Measurements from ENCODE around the gene FANCE.

The FANCE gene

DNA sequence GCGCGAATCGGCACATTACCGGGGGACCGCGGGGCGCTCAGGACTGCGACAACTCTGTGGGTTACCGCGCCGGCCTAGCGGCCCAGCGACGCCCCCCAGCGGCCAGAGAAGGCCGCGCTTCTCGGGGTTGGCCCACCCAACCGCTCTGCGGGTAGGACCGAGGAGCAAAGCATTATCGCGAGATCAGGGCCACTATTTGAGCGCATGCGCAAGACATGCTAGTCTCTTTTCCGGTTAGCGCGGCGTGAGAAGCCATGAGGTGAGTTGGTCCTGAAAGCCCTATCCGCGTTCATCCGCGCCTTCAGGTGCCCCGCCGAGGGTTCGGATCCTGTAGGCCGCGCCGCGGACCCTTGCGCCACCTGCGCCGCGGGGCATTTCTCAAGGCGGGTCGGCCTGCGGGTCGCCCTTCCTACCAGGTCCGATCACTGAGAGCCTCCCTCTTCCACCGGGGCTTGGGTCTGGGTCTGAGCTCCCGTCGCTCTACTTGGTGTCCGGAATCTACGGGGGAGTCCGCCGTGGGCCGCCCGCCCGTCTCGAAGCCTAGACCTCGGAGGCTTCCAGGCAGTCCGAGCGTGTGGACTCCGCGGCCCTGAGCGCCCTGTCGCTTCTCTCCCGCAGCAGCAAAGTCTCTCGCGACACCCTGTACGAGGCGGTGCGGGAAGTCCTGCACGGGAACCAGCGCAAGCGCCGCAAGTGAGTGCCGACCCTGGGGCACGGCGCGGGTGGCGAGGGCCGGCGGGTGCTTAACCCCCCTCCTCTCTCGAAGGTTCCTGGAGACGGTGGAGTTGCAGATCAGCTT, 16.2 kb downstream of the FANCE start, which contains the start of gene RPL10A:
Gene RPL10A (plus strand): TSS at position 221 of the 799 bp plus-strand sequence. CDS start 34 bp downstream, at position 255.
- peak; percentile 89 for DNase-seq (ENCODE audit: low spot score)

DNA sequence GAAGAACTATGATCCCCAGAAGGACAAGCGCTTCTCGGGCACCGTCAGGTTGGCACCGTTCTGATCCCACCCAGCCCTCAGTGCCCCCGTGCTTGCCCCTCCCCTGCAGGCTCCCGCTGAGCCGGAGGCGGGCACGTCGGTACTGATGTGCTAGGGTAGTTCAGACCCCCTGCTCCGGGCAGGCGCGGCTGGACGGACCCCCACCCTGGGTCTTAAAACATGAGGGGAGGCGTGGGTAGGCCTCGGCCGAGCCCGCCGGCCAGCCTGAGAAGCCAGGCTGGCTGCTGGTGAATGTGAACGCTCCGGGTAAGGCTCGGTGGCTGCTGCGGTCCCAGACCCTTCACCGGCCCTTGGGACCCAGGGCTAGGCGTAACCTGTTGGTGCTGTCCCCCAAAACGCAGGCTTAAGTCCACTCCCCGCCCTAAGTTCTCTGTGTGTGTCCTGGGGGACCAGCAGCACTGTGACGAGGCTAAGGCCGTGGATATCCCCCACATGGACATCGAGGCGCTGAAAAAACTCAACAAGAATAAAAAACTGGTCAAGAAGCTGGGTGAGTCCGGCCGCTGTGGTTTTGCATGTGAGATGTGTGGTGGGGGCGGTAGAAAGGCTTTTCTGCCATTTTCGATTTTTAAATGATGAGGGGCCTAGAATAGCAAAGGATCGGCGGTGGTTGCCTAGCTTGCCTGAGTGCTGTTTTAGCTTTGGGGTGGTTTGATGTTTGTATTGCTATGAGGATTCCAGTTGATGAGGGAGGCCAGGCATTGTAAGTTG, 17.0 kb downstream of the FANCE start:
- no peak for DNase-seq (ENCODE audit: low spot score)

DNA sequence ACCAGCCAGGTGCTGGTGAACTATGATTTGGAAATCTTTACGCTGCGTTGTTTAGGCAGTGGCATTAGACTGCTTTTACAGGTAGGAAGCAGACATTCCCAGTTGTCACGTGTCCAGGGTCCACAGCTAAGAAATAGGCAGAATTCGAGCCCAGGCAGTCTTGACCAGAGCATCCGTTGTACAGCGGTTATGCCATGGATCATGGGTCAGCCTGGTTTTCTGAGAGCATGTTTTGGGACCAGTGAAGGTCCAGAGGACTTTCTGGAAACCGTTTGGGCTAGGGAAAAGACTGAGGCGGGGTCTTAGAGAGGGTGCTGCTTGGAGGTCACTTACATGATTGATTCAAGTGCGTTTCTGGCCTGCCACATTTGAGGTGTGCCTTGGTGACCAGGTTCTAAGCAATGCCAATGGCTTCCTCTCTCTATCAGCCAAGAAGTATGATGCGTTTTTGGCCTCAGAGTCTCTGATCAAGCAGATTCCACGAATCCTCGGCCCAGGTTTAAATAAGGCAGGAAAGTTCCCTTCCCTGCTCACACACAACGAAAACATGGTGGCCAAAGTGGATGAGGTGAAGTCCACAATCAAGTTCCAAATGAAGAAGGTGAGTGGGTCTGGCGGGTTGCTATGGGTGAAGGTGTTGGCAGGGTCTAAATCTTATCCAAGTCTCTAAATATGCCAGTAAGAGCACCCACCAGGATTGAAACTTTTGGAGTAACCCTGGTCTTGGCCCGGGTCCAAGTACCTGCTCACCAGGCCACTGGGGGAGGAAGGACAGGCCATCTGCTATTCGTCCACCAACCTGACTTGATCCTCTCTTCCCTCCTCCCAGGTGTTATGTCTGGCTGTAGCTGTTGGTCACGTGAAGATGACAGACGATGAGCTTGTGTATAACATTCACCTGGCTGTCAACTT, 17.9 kb downstream of the FANCE start:
- DNase-seq (ENCODE audit: low spot score), result no peak

DNA sequence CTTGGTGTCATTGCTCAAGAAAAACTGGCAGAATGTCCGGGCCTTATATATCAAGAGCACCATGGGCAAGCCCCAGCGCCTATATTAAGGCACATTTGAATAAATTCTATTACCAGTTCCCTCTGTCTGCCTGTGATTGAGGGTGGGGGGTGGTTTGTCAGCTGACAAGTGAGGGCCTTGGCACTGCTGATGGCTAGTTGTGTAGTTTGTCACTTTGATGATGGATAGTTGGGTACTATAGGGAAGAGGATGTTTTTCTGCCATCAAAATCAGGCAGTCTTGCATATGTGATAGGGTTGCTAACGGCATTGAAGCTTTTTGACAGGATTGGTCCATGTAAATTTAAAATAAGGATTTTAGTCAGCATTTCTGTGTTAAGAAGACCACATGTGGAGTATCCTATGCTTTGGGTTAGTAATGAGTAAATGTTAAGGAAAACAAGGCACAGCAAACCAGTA, 18.6 kb downstream of the FANCE start:
- DNase-seq (ENCODE audit: low spot score), result no peak

DNA sequence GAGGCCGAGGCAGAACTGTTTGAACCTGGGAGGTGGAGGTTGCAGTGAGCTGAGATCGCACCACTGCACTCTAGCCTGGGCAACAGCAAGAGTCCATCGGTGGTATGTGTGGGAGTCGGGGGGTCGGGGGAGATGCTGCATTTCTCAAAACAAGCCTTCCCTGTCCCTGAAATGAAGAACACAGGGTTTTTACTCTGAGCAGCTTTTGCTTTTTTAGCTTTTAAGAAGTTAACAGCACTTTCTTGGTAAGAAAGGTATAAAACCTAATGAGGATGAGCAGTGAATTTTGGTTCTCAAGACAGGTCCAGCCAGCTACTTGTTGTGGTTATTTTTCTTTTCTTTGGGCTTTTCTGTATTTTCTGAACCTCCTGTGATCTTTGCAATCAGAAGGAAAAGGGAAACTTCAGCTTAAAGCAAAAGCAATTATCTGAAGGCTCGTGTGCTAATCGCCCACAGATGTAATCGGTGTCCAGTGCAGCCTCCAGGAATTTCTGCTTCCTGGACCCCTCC, 19.8 kb downstream of the FANCE start:
- DNase-seq (ENCODE audit: low spot score), result no peak

DNA sequence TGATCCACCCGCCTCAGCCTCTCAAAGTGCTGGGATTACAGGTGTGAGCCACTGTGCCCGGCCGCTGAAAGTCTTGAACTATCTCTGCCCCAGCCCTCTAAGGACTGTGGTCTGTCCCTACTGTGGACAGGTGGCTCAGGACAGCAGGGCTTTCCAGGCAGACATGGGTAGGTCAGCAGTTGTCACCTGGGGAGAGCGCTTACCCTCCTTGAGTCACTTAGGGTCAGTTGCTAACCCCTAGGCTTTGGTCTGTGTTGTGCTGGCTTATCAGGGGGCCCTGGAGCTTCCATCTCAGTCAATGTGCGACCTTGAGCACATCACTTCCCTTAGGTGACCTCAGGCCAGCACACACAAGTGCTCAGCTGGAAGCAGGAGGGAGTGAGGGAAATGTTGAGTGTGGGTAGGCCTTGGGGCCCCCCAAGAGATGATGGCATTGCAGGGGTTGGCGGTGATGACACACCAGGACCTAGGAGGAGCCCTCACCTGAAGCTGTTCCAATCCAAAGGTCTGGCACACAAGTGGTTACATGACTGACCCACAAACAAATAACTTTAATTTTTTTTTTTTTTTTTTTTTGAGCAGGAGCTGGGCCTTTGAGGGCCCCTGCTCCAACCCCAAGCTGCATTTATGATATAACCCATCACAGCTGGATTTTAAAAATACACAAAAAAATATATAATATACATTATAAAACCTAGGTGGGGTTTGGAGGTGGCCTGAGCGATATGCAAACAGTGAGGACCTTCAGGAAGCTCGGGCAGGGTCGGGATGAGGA, 21.1 kb downstream of the FANCE start:
- no peak for DNase-seq (ENCODE audit: low spot score)

DNA sequence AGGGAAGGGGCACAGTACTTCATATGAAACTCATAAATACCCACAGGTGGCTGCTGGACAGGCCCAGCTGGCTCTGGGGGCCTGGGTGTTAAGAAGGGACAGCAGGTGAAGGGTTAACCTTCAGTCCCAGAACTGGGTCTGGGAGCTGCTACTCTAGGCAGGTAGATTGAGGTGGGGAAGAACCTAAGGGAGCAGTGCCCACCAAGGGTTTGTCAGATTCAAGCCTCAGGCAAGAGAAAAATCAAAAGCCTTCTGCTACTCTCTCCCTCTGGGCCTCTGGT, 21.7 kb downstream of the FANCE start:
- DNase-seq (ENCODE audit: low spot score), result no peak

DNA sequence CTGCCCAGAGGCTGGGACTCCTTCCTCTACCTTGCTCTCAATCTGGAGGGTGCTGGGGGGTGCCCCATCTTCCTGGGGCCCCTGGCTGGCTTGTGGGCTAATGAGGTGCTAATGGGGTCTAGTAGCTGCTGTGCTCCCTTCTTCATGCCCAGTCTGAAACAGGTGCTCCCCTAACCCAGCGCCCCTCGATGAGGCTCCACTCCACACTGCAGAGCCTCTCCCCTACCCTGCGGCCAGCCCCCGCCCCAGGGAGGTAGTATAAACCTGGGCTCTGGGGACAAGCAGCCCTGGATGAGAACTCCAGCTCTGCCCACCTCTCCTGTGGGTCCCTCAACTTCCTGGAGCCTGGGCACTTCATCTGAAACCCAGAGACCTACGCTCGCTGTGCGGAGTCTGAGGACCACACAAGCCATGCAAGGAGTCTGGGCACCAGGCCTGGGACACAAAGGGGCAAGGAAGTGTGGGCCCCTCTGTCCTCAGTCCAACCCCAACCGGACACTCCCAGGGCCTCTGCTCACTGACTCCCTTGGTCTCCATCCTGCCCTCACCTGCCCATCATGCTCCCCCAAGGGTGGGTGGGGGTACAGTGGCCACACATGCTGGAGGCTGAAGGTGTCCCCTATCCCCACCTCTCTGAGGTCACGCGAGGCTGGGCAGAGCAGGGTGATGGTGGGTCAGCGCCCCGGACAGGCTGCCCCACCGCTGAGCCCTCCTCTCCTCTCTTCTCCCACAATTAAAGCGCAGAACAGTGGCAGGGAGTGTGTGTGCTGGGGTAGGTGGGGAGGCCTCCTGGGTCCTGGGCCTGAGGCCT, 22.2 kb downstream of the FANCE start:
- no peak for DNase-seq (ENCODE audit: low spot score)

DNA sequence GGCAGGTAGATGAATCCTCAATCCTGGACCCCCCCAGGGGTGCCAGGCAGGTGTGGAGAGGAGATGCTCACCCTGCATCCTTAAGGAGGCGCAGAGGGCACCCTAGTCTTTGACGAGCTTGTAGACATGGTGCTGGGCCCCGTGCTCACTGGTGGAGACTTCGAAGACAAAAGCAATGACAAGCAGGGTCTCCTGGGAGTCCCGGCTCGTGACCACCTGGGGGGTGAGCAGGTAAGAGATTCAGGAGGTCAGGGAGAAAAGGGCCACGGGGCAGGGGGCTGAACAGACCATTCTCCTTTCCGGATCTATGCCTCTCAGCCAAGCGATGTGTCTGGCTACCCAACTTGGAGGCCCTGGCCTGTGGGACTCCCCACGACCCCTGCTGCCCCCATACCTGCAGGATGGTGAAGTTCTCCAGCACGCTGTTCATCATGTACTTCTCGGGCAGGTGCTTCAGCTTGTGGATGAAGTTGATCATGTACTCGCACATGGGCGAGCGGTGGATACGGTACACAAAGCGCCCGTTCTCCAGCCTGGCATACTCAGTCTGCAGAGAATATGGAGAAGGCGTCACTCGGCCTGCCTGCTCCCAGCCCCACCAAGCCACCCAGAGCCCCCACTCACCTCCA, 22.9 kb downstream of the FANCE start:
- no peak for DNase-seq (ENCODE audit: low spot score)

DNA sequence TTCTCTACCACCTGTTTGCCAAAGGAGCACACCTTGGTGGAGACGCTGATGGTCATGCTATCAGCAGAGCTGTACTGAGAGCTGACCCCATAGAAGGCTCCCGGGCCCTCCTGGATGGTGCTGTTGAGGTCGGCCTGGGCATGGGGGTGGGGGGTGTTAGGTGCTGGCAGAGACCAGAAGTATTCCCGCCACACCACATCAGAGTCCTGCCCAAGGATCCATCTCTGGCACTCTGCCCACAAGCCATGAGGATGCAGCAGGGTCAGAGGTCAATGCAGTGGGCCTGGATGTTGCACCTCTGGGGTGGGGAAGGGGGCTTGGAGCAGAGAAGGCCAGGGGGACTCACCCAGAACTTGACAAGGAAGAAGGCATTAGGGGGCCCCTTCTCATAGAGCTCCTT, 23.4 kb downstream of the FANCE start:
- no peak for DNase-seq (ENCODE audit: low spot score)

DNA sequence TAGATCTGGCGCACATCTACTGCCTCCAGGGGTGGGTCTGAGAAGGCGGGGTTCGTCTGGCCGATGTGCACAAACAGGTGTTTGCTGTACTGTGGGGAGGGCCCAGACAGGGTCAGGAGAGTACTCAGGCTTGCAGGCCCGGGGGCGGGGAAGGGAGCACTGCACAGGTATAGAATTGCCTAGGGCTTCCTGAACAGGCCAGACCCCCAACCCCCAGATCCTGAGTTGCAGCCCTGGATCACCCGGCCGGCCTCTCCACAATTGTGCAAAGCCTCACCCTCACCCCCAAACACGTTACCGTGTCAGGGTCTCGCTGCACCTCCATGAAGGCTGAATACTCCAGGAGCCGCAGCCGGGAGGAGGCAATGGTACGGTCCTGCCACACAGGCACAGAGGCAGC, 23.9 kb downstream of the FANCE start:
- no peak for DNase-seq (ENCODE audit: low spot score)

DNA sequence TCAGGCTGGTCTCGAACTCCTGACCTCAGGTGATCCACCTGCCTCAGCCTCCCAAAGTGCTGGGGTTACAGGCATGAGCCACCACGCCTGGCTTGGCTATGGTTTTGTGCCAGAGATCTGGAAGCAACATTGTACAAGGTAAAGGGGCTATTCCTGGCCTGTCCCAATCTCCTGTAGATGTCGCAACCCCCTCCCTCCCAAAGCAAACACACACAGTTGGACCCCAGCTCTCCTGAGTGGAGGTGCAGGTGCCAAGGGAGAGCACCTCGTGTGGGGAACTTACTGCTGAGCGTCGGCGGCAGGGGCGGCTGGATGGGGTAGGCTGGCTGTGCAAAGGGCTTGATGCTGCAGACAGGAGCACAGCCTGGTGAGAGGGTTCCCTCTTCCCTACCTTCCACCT, 24.9 kb downstream of the FANCE start:
- DNase-seq (ENCODE audit: low spot score), result no peak

DNA sequence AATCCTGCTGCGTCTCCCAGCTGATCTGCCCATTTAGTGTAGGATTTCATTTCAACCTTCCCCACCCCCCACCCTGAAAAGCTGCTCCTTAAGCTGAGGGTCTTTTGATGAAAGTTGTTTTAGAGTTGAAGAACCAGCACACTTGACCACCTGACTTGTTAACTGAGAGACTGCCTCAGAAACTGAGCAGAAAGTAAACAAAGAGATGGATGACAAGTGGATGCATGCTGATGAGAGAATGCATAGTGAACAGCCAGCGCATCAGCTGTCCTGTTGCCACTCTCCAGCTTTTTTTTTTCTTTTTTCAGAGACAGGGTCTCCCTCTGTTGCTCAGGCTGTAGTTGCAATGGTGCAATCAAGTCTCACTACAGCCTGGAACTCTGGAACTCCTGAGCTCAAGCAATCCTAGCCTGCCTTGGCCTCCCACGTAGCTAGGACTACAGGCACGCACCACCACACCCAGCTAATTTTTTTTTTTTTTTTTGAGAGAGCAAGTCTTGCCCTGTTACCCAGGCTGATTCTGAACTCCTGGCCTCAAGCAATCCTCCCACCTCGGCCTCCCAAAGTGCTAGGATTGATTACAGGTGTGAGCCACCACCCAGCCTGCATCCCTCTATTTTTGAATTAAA, 25.5 kb downstream of the FANCE start:
- DNase-seq (ENCODE audit: low spot score), result no peak

DNA sequence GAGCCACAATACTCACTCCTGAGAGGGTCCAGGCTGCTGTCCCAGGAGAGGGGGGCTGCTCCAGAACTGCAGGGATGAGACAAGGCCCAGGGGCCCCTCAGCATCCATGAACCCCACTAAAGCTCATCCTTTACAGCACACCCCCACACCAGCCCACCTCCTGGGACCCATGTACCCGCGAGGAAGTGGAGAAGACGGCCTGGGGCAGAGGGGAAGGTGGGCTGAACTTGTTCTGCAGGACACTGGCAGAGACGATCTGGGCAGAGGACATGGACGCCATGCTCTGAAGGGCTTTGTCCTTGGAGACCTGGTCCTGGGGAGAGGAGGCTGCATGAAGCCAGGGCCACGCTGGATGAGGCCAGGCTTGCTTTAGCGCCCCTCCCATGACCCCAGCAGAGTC, 26.1 kb downstream of the FANCE start:
- no peak for DNase-seq (ENCODE audit: low spot score)

DNA sequence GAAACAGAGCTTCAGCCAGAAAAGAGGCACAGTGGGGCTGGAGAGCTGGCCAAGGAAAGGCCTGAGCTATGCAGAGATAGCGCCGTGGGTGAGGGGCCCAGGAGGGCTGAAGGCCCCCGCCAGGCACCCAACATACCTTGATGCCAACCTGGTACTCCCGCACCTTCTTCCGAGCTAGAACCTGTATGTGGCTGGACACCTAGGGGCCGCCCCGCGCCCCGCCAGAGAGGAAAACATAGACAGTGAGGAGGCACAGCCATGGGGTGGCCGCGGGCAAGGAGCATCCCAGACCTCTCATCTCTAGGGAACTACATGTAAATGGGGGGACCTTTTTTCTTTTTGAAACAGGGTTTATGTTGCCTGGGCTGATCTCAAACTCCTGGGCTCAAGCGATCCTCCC, 28.0 kb downstream of the FANCE start:
- DNase-seq (ENCODE audit: low spot score), result no peak

DNA sequence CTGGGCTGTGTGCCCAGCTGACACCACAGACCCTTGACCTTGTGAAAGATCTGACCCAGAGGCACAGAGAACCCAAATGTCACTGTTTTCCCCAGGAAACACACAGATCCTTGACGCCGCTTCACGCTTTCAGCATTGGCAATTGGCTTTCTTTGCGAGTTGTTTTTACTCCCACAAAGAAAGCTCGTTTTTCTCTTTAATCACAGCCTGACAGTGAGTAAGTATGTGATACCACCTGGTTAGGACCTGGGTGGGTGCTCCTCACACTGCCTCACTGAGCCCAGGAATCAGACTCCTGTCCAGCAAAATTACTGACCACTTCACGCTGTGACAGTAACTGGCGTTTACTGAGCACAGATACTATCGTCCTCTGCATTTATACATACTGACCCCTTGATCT, 29.1 kb downstream of the FANCE start:
- DNase-seq (ENCODE audit: low spot score), result no peak

DNA sequence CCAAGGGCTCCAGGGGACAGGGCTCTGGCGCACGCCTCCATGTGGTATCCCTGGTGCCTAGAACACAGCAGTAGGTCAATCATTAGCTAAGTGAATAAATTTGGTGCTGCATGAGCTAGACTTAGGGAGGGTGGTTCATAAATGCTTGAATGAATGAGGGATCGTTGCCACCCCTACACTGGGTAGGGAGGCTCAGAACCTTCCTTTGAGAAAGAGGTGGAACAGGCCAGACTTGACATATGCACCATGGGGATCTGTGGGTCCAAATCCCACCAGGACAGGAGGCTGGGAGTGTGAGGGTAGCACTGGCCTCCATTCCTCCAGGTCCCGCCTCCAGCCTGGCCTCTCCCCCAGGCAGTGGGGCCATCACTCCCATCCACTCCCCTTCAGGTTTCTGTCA, 30.9 kb downstream of the FANCE start:
- DNase-seq (ENCODE audit: low spot score), result no peak

DNA sequence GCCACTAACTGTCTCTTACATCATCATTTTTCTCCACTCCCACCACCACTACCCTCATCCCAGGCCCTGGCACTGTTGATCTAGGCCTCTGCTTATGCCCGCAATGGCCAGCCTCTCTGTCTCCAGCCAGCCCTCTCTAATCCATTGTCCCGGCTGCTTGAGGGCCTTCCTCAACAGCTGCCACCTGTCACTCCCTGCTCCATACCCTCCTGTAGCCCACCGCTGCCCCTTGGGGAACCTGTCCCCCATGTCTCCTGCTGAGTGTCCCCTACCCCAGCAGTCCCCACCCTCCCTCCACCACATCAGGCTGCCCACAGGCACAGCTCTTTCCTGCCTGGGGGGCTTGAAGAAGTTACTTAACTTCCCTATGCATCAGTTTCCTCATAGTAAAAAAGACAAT, 31.4 kb downstream of the FANCE start:
- no peak for DNase-seq (ENCODE audit: low spot score)

DNA sequence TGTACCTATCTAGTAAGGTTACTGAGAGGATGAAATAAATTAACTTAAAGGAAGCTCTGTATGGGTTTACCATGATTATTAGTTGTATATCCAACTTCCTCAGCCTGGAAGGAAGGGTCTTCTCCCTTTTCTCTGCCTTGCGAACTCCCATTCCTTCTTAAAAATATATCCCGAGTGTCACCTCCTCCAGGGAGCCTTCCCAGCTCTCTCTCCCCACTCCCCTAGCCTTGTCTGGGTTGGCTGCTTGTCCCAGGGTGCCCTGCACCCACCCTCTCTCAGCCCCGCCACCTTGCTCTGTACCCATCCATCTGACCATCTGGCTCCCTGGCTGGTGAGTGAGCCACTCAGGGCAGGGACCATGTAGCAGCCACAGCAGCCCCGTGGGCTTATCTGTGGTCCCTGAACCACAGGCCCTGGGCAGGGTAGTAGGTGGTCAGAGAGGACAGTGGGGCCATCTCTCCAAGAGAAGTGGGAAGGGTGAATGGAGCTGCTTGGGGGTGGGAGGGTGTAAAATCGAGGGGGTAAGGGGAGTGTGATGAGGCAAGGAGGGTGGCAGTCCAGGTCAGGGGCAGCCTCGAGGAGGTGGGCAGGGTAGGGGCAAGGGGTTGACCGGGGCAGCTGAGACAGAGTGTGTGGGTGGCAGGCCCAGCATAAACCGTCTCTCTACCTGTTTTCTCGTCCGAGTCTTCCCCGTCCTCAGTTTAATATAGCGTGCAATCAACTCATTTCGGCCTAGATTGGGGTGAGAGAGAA, 31.9 kb downstream of the FANCE start:
- no peak for DNase-seq (ENCODE audit: low spot score)
